Measurements from ENCODE around the gene ADCY10. TPM values are rescaled to one million over a fixed set of nuclear protein-coding genes. Genes with fewer than 3 reads are reported as not detected.

Gene ADCY10
- polyA plus RNA-seq, 3 donors = 0.09 TPM; not detected in 2

GRCh38 chr1:167928457-167928852, 14.5 kb upstream of the ADCY10 start:
- H3K79me2 ChIP-seq (ENCODE audit: insufficient read depth, low read length) = peaks cover 60% of the 10 kb centered on the region
- peaks cover 4 to 7% of the 10 kb centered on the region in 2 donors for H3K36me3 Mint-ChIP-seq
- peaks cover 7% of the 10 kb centered on the region for H4K20me1 ChIP-seq (ENCODE audit: insufficient read depth, low read length)
- peaks cover 7% of the 10 kb centered on the region for H3K4me1 Mint-ChIP-seq
- H3K27me3 Mint-ChIP-seq (ENCODE audit: low read depth in 3 of 3) = no peaks in the 10 kb centered on the region
- no peaks in the 10 kb centered on the region for H3K9me3 ChIP-seq (replicated peaks in 1 of 2; ENCODE audit: control insufficient read depth in 1 of 2, insufficient read depth in 1 of 2, low read length in 2 of 2)
- H3K4me2 ChIP-seq (replicated peaks; ENCODE audit: extremely low read depth, low read length, poor library complexity, severe bottlenecking) = no peak overlapping the region
- H3K4me1 ChIP-seq (ENCODE audit: control insufficient read depth in 1 of 2, insufficient read depth in 2 of 2, low read length in 2 of 2) = peaks cover under 1 to 3% of the 10 kb centered on the region in 2 donors
- peaks cover 2 to 7% of the 10 kb centered on the region in 2 donors for H3K36me3 ChIP-seq (replicated peaks in 1 of 2; ENCODE audit: control insufficient read depth in 1 of 2, insufficient read depth in 2 of 2, low read length in 2 of 2)
- H3K9ac ChIP-seq (ENCODE audit: insufficient read depth, low read length, poor library complexity, severe bottlenecking) = no peak overlapping the region
- H3K27ac ChIP-seq (ENCODE audit: low read depth in 1 of 2, low read length in 2 of 2) = no peak overlapping the region
- no CpG with 5 or more reads among the region's 2 CpGs for WGBS (ENCODE audit: insufficient coverage)
- H3K4me3 Mint-ChIP-seq = no peak overlapping the region
- H3K9me3 Mint-ChIP-seq = no peaks in the 10 kb centered on the region
- no peak overlapping the region for H2AFZ ChIP-seq (ENCODE audit: insufficient read depth, low read depth, low read length, poor library complexity, severe bottlenecking)
- DNase-seq = no peak
- H3K27ac Mint-ChIP-seq = no peak overlapping the region
- TF ChIP-seq CTCF (IDR thresholded peaks at IDR 0.05) = no peak
- intact Hi-C loops (cut with micrococcal nuclease) = no loop called here
- no peak overlapping the region for H3K4me3 ChIP-seq (replicated peaks in 1 of 3; ENCODE audit: low read depth in 2 of 3, low read length in 3 of 3)
- no peaks in the 10 kb centered on the region for H3K27me3 ChIP-seq (ENCODE audit: control insufficient read depth in 2 of 2, insufficient read depth in 2 of 2, low read length in 2 of 2)

GRCh38 chr1:167927046-167927754, 13.3 kb upstream of the ADCY10 start:
- Histone ChIP-seq H3K27ac (ENCODE audit: low read depth in 1 of 2, low read length in 2 of 2) (no peak overlapping the region), H3K9ac (ENCODE audit: insufficient read depth, low read length, poor library complexity, severe bottlenecking) (no peak overlapping the region), H3K4me1 (ENCODE audit: control insufficient read depth in 1 of 2, insufficient read depth in 2 of 2, low read length in 2 of 2) (no peaks in the 10 kb centered on the region), H3K36me3 (replicated peaks in 1 of 2; ENCODE audit: control insufficient read depth in 1 of 2, insufficient read depth in 2 of 2, low read length in 2 of 2) (peaks cover 2 to 12% of the 10 kb centered on the region in 2 donors), H3K27me3 (ENCODE audit: control insufficient read depth in 2 of 2, insufficient read depth in 2 of 2, low read length in 2 of 2) (no peaks in the 10 kb centered on the region), H4K20me1 (ENCODE audit: insufficient read depth, low read length) (peaks cover 7% of the 10 kb centered on the region), H3K4me3 (replicated peaks in 1 of 3; ENCODE audit: low read depth in 2 of 3, low read length in 3 of 3) (no peak overlapping the region), H3K79me2 (ENCODE audit: insufficient read depth, low read length) (peaks cover 50% of the 10 kb centered on the region), H2AFZ (ENCODE audit: insufficient read depth, low read depth, low read length, poor library complexity, severe bottlenecking) (no peak overlapping the region), H3K9me3 (replicated peaks in 1 of 2; ENCODE audit: control insufficient read depth in 1 of 2, insufficient read depth in 1 of 2, low read length in 2 of 2) (no peaks in the 10 kb centered on the region), H3K4me2 (replicated peaks; ENCODE audit: extremely low read depth, low read length, poor library complexity, severe bottlenecking) (no peak overlapping the region)
- no CpG with 5 or more reads among the region's 4 CpGs for WGBS (ENCODE audit: insufficient coverage)
- intact Hi-C loops (cut with micrococcal nuclease) = no loop called here
- Mint-ChIP-seq H3K36me3 (peaks cover 6 to 11% of the 10 kb centered on the region in 2 donors), H3K27me3 (ENCODE audit: low read depth in 3 of 3) (no peaks in the 10 kb centered on the region), H3K4me1 (peaks cover 5% of the 10 kb centered on the region), H3K4me3 (no peak overlapping the region), H3K27ac (no peak overlapping the region), H3K9me3 (no peaks in the 10 kb centered on the region)
- TF ChIP-seq CTCF (IDR thresholded peaks at IDR 0.05) = no peak
- no peak for DNase-seq

Data from CD14-positive monocyte (primary cell).